ENCODE results near the gene ZNF862. TPM values are rescaled to one million over a fixed set of nuclear protein-coding genes. Genes with fewer than 3 reads are reported as not detected.

ZNF862 gene
- total RNA-seq, 4 donors from 2014 or later, result 17.2 to 42.0 (median 29.4) TPM

DNA sequence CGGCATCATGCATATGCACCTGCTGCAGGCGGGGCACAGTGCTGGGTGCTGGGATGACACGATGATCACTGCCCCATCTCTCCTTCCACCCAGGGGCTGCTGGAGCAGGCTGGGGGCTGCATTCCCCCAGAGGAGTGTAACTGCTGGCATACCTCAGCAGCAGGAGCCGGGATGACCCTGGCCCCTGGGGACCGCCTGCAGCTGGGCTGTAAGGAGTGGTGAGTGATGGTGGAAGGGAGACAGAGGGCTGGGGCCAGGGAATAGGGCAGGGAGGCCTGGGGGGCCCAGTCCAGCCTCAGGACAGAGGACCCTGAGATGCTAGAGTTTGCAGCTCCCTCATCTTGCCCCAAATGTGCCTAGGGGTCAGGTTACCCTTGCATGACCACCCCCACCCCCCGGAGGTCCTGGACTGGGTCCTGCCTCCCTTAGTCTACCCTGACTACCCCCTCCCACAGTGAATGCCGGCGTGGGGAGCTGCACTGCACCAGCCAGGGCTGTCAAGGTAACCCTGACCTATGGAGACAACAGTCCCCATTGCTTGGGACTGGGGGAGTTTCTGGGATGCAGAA is 14.5 kb upstream of the ZNF862 start:
- H3K4me1 ChIP-seq, result no peaks in the 10 kb centered on the region
- H3K36me3 ChIP-seq, result no peaks in the 10 kb centered on the region
- DNase-seq (ENCODE audit: low spot score in 2 of 2), result no peak
- WGBS, 2 donors, result 88 to 89% methylated on average over 8 of the region's 8 CpGs
- H3K9me3 ChIP-seq, result no peaks in the 10 kb centered on the region
- no peak overlapping the region for H3K27ac ChIP-seq
- H3K27me3 ChIP-seq, result no peaks in the 10 kb centered on the region
- no peak overlapping the region for H3K4me3 ChIP-seq
- TF ChIP-seq POLR2A (IDR thresholded peaks at IDR 0.05), result no peak
- no peak for TF ChIP-seq CTCF (IDR thresholded peaks at IDR 0.05)
- TF ChIP-seq EP300 (IDR thresholded peaks at IDR 0.05), result no peak

DNA sequence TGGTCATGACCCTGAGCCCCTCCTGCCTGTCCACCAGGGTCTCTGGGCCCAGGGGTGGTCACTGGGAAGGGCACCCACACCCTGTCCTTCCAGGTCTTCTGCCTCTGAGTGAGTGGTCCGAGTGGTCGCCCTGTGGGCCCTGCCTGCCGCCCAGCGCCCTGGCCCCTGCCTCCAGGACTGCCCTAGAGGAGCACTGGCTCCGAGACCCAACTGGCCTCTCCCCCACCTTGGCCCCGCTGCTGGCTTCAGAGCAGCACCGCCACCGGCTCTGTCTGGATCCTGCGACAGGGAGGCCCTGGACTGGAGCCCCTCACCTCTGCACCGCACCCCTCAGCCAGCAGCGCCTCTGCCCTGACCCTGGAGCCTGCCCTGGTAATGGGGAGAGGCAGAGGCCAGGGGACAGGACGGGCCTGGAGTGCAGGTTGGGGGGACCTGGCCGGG is 13.9 kb upstream of the ZNF862 start:
- H3K27me3 ChIP-seq, result no peaks in the 10 kb centered on the region
- H3K9me3 ChIP-seq, result no peaks in the 10 kb centered on the region
- H3K4me3 ChIP-seq, result no peak overlapping the region
- no peak for DNase-seq (ENCODE audit: low spot score in 2 of 2)
- 84 to 91% methylated on average over 7 to 10 of the region's 13 CpGs for WGBS, 2 donors
- H3K4me1 ChIP-seq, result no peaks in the 10 kb centered on the region
- H3K27ac ChIP-seq, result no peak overlapping the region
- TF ChIP-seq CTCF (IDR thresholded peaks at IDR 0.05), result no peak
- H3K36me3 ChIP-seq, result no peaks in the 10 kb centered on the region

DNA sequence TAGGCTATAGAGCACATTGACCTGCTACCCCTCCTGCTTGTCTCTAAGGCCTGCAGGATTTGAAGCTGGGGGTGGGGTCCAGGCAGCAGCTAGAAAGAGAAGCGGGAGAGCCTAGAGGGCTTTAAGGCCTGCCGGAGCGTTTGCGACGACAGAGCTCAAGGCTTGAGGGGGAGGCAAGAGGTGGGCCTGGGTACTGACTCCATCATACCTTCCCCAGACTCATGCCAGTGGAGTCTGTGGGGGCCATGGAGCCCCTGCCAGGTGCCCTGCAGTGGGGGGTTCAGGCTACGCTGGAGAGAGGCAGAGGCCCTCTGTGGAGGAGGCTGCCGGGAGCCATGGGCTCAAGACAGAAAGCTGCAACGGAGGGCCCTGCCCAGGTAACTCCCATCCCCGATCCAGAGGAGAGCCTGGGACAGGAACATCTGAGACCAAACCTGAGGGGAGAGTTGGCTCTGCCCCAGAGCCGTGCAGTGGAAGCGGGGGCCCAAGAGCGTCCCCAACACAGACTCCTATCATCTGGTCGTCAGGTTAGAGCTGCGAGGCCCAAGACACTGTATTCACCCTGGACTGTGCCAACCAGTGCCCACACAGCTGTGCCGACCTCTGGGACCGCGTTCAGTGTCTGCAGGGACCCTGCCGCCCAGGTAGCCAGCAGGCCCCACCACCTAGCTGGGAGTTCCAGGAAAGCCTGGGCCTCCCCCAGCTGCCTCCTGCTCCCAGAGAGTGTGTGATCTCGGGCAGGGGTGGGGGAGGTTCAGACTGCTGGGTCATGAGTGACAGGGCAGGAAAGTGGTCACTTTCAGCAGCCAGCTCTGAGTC is 13.2 kb upstream of the ZNF862 start:
- 86 to 88% methylated on average over 16 to 19 of the region's 19 CpGs for WGBS, 2 donors

DNA sequence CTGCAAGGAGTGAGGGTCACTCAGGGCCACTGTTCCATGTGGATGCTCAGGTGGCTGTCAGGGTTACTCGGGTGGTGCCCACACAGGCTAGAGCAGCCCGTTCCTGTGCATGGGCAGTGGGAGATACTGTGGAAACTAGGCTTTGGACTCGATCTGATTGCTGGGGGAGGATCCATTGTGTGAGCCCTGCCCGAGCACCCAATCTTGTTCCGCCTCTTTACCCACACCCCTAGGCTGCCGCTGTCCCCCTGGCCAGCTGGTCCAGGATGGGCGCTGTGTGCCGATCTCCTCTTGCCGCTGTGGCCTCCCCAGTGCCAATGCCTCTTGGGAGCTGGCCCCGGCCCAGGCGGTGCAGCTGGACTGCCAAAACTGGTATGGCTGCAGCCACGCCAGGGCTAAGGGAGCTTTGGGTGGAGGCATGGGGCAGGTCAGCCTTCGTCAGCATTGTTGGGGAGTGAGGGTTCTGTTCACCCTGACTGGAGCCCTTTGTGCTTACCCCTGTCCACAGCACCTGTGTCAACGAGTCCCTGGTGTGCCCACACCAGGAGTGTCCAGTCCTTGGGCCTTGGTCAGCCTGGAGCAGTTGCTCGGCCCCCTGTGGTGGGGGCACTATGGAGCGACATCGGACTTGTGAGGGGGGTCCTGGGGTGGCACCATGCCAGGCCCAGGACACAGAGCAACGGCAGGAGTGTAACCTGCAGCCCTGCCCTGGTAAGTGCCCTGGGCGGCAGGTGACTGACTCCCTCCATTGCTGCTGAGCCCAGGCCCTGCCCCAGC is 12.4 kb upstream of the ZNF862 start:
- 80 to 90% methylated on average over 2 to 7 of the region's 19 CpGs for WGBS, 2 donors
- DNase-seq (ENCODE audit: low spot score in 2 of 2), result no peak

More for the DNA sequence above, 13.2 kb upstream of the ZNF862 start:
- Histone ChIP-seq H3K4me1 (no peaks in the 10 kb centered on the region), H3K27ac (no peak overlapping the region), H3K4me3 (no peak overlapping the region), H3K36me3 (no peaks in the 10 kb centered on the region), H3K9me3 (no peaks in the 10 kb centered on the region), H3K27me3 (no peaks in the 10 kb centered on the region)
- no peak for DNase-seq (ENCODE audit: low spot score in 2 of 2)
- TF ChIP-seq EP300 (IDR thresholded peaks at IDR 0.05), result no peak
- TF ChIP-seq CTCF (IDR thresholded peaks at IDR 0.05), result no peak
- no peak for TF ChIP-seq POLR2A (IDR thresholded peaks at IDR 0.05)

More for the DNA sequence above, 12.4 kb upstream of the ZNF862 start:
- no peaks in the 10 kb centered on the region for H3K27me3 ChIP-seq
- no peak for TF ChIP-seq CTCF (IDR thresholded peaks at IDR 0.05)
- TF ChIP-seq EP300 (IDR thresholded peaks at IDR 0.05), result no peak
- no peak for TF ChIP-seq POLR2A (IDR thresholded peaks at IDR 0.05)
- no peaks in the 10 kb centered on the region for H3K4me1 ChIP-seq
- no peaks in the 10 kb centered on the region for H3K36me3 ChIP-seq
- no peaks in the 10 kb centered on the region for H3K9me3 ChIP-seq
- no peak overlapping the region for H3K4me3 ChIP-seq
- no peak overlapping the region for H3K27ac ChIP-seq
